CD4-positive, alpha-beta T cell treated with Interleukin-4 for 4 hours (primary cell): ENCODE measurements around the gene TRAPPC6A.
A peak's percentile ranks its signal among the peaks of the same experiment; 100 is the strongest.
"Not testable (repeated sequence)": the region's sequence is repeated elsewhere in the genome, so short reads cannot be mapped to it uniquely, and the experiment has no call there.

Experiments
- DNase-seq: peaks from one replicate; pipeline ENCODE4 v3.0.0-alpha.2; 2020

TRAPPC6A gene

GRCh38 chr19:45125975-45126493, 52.0 kb downstream of the TRAPPC6A start:
- peak; percentile 59 for DNase-seq

- no peak for DNase-seq
Observed at GRCh38 chr19:45125360-45125759, 52.7 kb downstream of the TRAPPC6A start.

- no peak for DNase-seq
Observed at GRCh38 chr19:45124021-45124420, 54.0 kb downstream of the TRAPPC6A start.

- DNase-seq, result no peak
Observed at GRCh38 chr19:45123440-45123850, 54.6 kb downstream of the TRAPPC6A start.

- DNase-seq, result no peak
Observed at GRCh38 chr19:45122832-45123231, 55.2 kb downstream of the TRAPPC6A start.

- no peak for DNase-seq
Observed at GRCh38 chr19:45121827-45122345, 56.2 kb downstream of the TRAPPC6A start.

- DNase-seq, result no peak
Observed at GRCh38 chr19:45119582-45119981, 58.5 kb downstream of the TRAPPC6A start.

- not testable (repeated sequence) for DNase-seq
Observed at GRCh38 chr19:45118591-45119355, 59.3 kb downstream of the TRAPPC6A start.

- no peak for DNase-seq
Observed at GRCh38 chr19:45118106-45118505, 59.9 kb downstream of the TRAPPC6A start.

- DNase-seq, result no peak
Observed at GRCh38 chr19:45117671-45118070, 60.4 kb downstream of the TRAPPC6A start.

GRCh38 chr19:45117167-45117594, 60.9 kb downstream of the TRAPPC6A start:
- peak; percentile 22 for DNase-seq

GRCh38 chr19:45115809-45116615, 62.0 kb downstream of the TRAPPC6A start:
- DNase-seq, result no peak

- no peak for DNase-seq
Observed at GRCh38 chr19:45114116-45114515, 63.9 kb downstream of the TRAPPC6A start.

- DNase-seq, result no peak
Observed at GRCh38 chr19:45113628-45114027, 64.4 kb downstream of the TRAPPC6A start.
